Fibroblast of pulmonary artery (primary cell): Measurements from ENCODE around the gene FRMD4B.

Source experiments
- DNase-seq: peaks from one replicate; pipeline ENCODE4 v3.0.0-alpha.2; 2010; ENCODE audit warnings: low read depth
- H3K4me3 ChIP-seq: replicated peaks from 2 replicates; pipeline ENCODE4 v1.5.1; 2011; ENCODE audit warnings: low read depth, mild to moderate bottlenecking, control low read depth, low read length, moderate library complexity
- CTCF ChIP-seq: IDR thresholded peaks from 2 replicates; pipeline ENCODE4 v1.5.1; 2011; ENCODE audit warnings: mild to moderate bottlenecking, control low read depth, low read length, inconsistent platforms; ENCODE audit errors: missing control alignments

The FRMD4B gene

DNA sequence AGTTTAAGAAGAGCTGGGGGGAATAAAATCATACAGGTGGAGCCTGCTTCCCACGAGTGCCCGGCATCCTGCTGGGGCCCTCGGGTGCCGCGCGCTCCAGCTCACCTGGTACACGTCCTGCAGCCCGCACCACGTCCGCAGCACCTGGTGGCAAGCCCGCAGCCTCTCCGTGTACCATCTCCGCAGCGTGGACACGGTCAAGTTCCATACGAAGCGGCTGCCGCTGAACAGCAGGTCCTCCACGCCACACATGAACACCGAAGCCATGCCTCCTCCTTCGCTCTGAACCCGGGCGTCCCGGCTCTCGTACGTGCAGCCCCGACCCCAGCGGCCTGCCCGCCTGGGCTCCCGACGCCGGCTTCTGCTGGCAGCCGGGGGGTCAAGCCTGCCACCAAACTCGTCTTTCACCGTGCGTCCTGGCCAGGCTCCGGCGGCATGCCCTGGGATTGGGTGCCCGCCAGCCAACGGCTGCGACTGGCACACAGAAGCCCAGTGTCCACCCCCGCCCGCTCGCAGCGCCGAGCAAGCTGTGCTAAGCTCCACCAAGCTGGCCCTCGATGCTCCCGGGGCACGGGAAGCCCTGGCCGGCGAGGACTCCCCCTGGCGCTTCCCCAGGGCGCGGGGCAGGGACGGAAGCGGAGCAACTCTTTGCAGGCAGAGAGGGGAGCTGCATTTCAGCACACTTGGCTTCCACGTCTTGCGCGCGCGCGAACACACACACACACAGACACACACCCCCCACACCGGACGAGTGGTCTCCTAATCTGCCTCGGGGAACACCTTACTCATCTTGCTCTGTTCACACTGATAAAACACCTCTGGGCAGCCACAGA, at the start of gene FRMD4B:
TSS of gene FRMD4B (minus strand) at position 366 of the 833 bp plus-strand sequence. CDS start at position 267, 99 bp downstream.
- H3K4me3 ChIP-seq, result peak within 1 kb of the TSS; percentile 35
- peak; percentile 16 for TF ChIP-seq CTCF
- peak; percentile 19 for DNase-seq

DNA sequence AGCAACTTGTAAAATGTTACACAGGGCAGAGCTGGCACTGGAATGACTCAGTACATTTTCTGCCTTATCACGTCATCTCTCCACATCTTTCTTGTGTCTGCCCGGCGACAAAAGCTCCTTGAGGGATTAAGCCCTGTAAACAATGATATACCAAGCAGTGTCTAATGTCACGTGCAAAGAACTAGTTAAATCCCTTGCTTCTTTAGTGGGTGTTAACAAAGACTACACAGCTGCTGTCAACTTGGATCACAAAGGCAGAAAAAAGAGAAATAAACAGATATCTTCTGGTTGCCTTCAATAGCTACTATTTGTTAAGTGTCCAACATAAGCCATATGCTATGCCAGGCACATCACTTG, 48.1 kb upstream of the FRMD4B start:
- no peak for DNase-seq
- TF ChIP-seq CTCF, result no peak

DNA sequence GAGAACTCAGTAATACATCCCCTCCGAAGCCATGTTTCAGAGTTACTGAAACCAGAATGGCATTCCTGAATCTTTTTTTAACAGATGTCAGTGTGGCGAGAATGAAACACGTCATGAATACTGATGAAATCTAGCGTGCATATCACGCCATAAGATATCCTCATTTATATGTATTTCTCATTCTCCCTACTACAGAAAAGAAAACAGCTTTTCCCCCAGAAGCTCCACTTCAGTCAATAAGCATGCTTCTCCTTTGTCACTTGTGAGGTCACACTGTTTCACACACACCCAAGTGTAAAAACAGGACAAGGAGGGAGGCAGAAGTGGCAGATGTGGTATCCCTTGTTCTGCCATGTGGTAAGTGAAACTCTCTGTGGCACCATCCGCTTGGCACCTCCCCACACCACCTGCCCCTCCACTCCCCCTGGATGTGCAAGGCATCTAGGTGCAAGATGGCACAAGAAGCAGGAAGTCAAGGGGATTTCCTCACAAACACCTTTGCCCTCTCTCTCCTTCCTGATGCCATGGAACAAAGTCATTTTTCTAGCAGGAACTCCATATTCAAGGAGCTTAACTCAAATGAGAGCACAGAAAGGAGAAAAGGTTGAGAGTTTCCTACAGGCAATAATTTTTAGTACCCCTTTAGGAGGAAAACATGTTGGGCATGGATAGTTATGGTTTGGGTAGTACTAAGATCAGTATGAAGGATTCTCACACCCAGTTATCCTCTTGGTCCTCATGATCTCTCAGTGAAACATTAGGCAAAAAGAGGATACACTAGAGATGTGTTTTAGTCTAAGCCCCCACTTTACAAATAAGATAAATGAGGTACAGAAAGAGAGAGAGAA, 47.5 kb upstream of the FRMD4B start:
- TF ChIP-seq CTCF, result no peak
- DNase-seq, result peak; percentile 7

More for the DNA sequence above, 48.1 kb upstream of the FRMD4B start:
- no peak overlapping the region for H3K4me3 ChIP-seq

GRCh38 chr3:69428657-69429255, 42.9 kb upstream of the FRMD4B start:
- no peak overlapping the region for H3K4me3 ChIP-seq
- no peak for TF ChIP-seq CTCF
- peak; percentile 31 for DNase-seq

More for the DNA sequence above, 47.5 kb upstream of the FRMD4B start:
- H3K4me3 ChIP-seq, result no peak overlapping the region

DNA sequence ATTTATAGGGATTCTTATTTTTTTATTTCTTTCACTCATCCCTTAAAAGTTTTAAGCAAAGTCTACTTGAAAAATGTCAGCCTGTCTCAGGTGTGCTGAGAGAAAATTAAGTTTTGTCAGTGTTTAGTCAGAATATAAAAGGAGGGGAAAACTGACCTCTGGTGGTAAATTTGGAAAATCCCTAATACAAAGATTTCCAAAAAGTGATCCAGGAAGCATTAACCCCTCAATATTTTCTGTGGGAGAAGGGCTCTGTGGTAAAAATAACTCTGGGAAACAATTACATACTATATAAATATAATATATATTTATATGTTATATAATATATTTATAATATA, 41.0 kb upstream of the FRMD4B start:
- DNase-seq, result peak; percentile 17
- TF ChIP-seq CTCF, result peak; percentile 27

DNA sequence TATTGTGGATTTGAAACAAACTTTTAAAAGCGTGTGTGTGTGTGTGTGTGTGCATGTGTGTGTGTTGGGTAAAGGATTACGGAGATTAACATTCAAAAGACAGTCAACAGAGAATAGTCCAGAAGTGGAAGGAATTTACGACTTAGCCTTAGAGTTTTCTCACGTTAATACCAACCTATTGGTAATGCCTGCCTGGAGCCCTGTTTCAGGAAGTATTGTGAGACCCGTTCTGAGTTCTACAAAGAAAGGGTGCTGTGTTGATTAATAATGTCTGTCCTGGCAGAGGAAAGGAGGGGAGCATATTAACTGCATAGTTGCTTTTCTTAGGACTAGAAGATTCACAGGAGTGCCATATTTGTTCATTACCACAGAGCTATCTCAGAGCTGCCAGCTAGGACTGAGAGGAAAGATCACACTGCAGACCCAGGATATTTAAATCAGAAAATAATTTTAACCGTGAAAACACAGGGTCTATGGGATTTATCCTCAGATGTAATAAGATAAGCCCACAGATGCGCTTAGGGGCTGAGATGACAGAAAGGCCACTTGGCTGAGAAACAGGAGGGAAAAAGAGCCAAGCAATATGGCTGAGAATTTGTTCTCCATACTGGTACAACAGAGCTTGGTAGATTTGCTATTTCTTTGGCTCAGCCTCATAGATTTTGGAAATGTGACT, 40.5 kb upstream of the FRMD4B start:
- DNase-seq, result no peak
- no peak for TF ChIP-seq CTCF
- H3K4me3 ChIP-seq, result no peak overlapping the region

More for the DNA sequence above, 41.0 kb upstream of the FRMD4B start:
- no peak overlapping the region for H3K4me3 ChIP-seq
